HEK293 (cell line): ENCODE measurements around the gene PRUNE1.
A peak's percentile ranks its signal among the peaks of the same experiment; 100 is the strongest.

ENCODE experiments used
- OVOL3 ChIP-seq: fragments of 450-650 bp; formaldehyde crosslinking; IDR thresholded peaks from 2 replicates; pipeline ENCODE4 v1.5.1; 2016; ENCODE audit warnings: missing biosample characterization, missing genetic modification characterization
- PRDM4 ChIP-seq: fragments of 450-650 bp; formaldehyde crosslinking; IDR thresholded peaks from 2 replicates; pipeline ENCODE4 v1.5.1; 2017; ENCODE audit warnings: missing biosample characterization, missing genetic modification characterization
- REST ChIP-seq: fragments of 450-650 bp; formaldehyde crosslinking; IDR thresholded peaks from 2 replicates; pipeline ENCODE4 v1.5.1; 2016; ENCODE audit warnings: missing biosample characterization, missing genetic modification characterization
- SP2 ChIP-seq: fragments of 450-650 bp; formaldehyde crosslinking; IDR thresholded peaks from 2 replicates; pipeline ENCODE4 v1.5.1; 2016; ENCODE audit warnings: missing biosample characterization, missing genetic modification characterization
- ZBTB8A ChIP-seq: fragments of 450-650 bp; formaldehyde crosslinking; IDR thresholded peaks from 2 replicates; pipeline ENCODE4 v1.5.1; 2016; ENCODE audit warnings: missing biosample characterization, missing genetic modification characterization
- ZNF24 ChIP-seq: fragments of 450-650 bp; formaldehyde crosslinking; IDR thresholded peaks from 2 replicates; pipeline ENCODE4 v1.5.1; 2016; ENCODE audit warnings: missing biosample characterization, missing genetic modification characterization
- ZNF514 ChIP-seq: fragments of 450-650 bp; formaldehyde crosslinking; IDR thresholded peaks from 2 replicates; pipeline ENCODE4 v1.5.1; 2016; ENCODE audit warnings: missing biosample characterization, missing genetic modification characterization
- TF ChIP-seq, protein P1 (sequence below): fragments of 450-650 bp; formaldehyde crosslinking; IDR thresholded peaks from 2 replicates; pipeline ENCODE4 v1.5.1; 2016; ENCODE audit warnings: missing biosample characterization, missing genetic modification characterization

DNA sequence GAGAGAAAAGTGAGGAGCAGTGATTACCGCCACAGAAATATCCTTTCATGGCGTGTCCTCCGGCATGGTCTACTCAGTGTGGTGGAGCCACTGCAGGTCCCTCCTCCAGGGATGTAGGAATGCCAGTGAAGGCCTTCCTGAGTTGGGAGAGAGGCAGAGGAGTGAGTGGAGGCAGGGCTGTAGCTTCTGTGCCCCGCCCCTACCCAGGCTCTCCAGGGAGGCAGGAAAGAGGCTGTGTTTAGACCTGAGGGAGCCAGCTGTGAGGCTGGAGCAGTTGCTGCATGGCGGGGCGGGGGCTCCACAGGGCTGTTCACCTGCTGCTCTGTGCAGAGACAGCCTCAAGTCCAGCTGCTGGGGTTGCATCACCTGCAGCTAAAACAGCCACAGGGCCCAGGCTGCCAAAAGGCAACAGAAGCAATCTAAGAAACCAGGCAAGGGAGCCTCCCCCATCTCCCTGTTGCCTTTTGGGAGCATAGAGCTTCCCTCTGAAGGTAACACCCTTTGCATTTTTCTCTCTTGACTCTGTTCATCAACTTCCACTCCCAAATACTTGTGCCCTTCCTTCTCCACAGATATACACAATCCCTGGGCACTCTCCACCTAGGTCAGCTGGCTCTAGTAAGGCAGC lies 27.0 kb upstream of the PRUNE1 start:
- TF ChIP-seq, protein P1, sequence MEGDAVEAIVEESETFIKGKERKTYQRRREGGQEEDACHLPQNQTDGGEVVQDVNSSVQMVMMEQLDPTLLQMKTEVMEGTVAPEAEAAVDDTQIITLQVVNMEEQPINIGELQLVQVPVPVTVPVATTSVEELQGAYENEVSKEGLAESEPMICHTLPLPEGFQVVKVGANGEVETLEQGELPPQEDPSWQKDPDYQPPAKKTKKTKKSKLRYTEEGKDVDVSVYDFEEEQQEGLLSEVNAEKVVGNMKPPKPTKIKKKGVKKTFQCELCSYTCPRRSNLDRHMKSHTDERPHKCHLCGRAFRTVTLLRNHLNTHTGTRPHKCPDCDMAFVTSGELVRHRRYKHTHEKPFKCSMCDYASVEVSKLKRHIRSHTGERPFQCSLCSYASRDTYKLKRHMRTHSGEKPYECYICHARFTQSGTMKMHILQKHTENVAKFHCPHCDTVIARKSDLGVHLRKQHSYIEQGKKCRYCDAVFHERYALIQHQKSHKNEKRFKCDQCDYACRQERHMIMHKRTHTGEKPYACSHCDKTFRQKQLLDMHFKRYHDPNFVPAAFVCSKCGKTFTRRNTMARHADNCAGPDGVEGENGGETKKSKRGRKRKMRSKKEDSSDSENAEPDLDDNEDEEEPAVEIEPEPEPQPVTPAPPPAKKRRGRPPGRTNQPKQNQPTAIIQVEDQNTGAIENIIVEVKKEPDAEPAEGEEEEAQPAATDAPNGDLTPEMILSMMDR (tag by site-specific recombination): no peak
- peak; percentile 50; the same call in 1 of the 2 replicates for TF ChIP-seq ZBTB8A (tag by site-specific recombination)
- no peak for TF ChIP-seq REST (tag by site-specific recombination)
- no peak for TF ChIP-seq ZNF514 (tag by site-specific recombination)
- TF ChIP-seq PRDM4 (tag by site-specific recombination): no peak
- no peak for TF ChIP-seq ZNF24
- no peak for TF ChIP-seq OVOL3 (tag by site-specific recombination)
- peak; percentile 66 for TF ChIP-seq SP2
